GM19239 (cell line): Measurements from ENCODE around the gene UVSSA.
"Not testable (repeated sequence)": the region's sequence is repeated elsewhere in the genome, so short reads cannot be mapped to it uniquely, and the experiment has no call there.

Experiments
- DNase-seq: peaks from one replicate; pipeline ENCODE4 v3.0.0; 2011; ENCODE audit warnings: low spot score; ENCODE audit not compliant: insufficient read length
- FAIRE-seq: peaks from 2 replicates; lab custom pipeline; 2011; peaks lifted over from hg19 to GRCh38; lab: Jason Lieb, UNC

UVSSA gene

DNA sequence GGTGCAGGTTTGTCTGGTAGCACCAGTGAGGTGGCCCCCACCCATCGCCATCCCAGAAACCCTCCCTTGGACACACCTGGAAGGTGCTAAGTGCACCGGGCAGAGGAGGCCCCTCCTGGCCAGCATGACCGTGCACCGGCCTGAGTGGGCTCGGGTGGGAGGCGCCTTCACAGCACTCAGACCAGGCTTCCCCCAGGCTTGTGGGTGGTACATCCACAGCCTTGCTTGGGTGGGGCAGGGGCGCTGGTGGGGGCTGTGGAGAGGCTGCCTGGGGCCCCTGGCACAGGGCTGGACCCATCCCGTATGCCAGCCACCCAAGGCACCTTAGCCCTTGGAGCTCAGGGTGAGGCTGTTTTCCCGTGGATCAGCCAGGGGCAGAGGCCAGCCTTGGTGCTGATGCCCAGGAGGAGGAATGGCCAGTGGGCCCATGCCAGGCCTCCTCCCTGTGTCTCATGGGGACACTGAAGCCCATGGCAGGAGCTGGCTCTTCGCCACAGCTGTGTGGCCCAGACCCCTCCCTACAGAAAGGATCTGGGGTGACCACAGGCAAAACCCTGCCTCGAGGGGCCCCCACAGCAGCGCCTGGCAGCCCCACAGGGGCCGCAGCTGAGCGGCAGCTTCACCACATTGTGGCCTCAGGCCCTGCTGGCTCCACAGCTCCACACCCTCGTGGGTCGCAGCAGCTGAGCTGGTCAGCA is 37.8 kb downstream of the UVSSA start:
- no peak for DNase-seq
- FAIRE-seq, result no peak

DNA sequence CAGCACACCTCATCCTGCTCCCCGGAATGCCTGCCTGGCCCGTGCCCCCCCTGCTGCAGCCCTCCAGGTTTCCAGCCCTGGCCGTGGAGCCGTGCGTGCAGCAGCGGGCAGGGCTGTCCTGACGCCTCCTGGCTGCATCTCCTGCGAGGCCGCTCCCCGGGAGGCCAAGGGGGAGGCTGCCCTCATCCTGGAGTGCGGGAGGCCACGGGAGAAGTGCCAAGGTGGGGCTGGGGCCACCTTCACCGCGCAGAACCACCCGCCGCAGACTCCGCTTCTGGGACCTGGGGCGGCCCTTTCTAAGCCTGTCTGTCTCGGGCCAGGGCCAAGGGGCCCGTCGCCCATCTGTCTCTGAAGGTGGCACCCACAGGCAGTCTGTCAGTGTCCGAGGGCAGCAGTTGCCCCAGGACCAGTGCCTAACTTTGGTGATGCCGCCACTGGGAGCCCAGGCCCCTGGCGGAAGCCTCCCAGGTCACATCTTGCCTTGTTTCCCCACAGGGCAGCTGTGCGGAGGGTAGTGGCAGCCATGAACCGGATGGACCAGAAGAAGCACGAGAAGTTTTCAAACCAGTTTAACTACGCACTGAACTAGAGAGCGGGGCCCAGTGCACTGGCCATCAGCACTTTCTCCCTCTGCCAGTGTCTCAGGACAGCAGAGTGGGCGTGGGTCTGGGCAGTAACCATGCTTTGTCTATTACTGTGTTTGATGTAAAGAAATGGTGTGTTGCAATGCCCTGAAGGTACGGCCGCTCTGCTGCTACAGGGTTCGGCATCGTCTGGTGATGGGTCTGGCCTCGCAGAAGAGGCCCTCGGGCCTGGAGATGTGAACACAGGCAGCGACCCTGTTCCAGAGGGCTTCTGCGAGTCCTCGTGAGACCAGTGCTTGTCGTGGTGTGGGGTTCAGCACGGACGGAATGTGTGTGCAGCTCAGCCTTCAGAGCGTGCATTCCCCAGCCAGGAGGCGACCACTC is 38.6 kb downstream of the UVSSA start:
- FAIRE-seq, result no peak
- no peak for DNase-seq

DNA sequence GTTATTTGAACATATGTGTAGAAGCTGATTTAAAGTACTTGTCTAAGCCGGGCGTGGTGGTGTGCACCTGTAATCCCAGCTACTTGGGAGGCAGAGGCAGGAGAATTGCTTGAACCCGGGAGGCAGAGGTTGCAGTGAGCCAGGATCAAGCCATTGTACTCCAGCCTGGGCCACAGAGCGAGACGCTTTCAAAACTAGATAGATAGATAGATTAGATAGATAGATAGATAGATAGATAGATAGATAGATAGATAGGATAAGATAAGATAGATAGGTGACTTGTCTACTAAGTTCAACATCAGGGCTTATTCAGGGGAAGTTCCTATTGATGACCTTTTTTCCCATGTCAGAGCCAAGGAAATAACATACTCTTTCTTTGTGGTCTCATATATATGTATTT is 46.4 kb downstream of the UVSSA start:
- not testable (repeated sequence) for DNase-seq, FAIRE-seq

DNA sequence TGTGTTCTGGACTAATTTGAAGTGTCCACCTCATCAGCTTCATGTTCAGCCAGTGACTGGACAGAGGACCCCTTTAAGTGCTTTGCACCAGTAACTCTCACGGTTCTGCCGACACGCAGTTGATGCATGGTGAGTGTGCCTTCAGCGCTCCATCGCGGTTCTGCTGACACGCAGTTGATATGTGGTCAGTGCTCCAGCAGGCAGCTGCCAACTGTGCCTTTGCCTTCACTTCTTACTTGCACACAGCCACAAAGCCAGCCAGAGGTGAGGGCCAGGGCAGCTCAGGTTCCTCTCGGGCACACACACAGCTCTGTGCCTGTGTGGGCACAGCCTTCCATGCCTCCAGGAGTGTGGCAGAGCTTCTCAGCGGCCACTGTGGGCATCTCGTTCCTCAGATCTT is 46.9 kb downstream of the UVSSA start:
- DNase-seq, result no peak
- no peak for FAIRE-seq

DNA sequence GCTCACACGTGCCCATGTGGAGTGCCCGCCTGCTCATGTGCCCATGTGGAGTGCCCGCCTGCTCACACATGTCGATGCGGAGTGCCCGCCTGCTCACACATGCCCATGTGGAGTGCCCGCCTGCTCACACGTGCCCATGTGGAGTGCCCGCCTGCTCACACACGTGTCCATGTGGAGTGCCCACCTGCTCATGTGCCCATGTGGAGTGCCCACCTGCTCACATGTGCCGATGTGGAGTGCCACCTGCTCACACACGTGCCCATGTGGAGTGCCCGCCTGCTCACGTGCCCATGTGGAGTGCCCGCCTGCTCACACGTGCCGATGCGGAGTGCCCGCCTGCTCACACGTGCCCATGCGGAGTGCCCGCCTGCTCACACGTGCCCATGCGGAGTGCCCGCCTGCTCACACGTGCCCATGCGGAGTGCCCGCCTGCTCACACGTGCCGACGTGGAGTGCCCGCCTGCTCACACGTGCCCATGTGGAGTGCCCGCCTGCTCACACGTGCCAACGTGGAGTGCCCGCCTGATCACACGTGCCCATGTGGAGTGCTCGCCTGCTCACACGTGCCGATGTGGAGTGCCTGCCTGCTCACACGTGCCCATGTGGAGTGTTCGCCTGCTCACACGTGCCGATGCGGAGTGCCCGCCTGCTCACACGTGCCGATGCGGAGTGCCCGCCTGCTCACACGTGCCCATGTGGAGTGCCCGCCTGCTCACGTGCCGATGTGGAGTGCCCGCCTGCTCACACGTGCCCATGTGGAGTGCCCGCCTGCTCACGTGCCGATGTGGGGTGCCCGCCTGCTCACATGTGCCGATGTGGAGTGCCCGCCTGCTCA is 47.8 kb downstream of the UVSSA start:
- DNase-seq, FAIRE-seq: not testable (repeated sequence)

DNA sequence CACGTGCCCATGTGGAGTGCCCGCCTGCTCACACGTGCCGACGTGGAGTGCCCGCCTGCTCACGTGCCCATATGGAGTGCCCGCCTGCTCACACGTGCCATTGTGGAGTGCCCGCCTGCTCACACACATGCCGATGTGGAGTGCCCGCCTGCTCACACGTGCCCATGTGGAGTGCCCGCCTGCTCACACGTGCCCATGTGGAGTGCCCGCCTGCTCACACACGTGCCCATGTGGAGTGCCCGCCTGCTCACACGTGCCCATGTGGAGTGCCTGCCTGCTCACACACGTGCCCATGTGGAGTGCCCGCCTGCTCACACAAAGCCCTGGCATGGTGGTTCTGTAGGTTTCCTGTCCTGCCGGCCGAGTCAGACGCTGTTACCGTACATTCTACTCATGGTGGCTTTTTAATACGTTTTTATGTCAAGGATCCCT is 48.4 kb downstream of the UVSSA start:
- not testable (repeated sequence) for DNase-seq, FAIRE-seq

DNA sequence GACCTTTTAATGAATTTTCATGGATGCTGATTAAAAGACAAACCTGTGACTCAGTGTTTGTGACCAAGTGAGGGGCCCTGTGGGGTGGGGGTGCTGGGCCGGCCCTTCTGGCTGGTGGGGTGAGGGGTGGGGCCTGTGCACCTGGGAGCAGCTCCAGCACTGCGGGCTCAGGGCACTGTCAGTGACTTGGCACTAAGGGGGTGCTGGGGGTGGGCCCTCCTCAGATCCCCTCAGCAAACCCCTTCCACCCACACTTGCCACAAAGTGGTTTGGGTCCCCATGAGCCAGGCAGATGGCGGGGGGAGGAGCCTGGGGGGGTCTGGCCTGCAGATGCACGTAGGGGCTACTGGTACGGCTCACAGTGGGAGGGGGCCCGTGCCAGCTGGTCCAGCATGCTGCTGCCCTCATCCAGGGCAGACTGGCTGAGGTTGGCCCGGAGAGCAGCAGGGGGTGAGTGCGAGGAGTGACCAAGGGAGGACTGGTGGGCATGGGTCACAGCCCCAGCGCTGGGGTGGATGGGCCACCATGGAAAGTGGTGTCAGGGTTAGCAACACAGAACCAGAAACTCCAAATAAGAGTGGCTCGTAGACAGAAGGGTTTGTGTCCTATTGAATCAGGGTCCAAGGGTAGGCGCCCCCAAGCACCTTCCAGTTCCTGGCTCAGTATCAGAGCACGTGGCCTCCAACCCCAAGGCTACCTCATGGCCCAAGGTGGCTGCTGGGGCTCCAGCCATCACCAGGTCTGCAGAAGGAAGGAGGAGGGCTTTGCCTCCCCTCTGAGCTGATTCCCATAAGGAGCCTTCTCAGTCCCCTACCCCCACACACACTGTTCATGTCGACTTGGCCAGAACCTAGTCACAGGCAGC is 49.2 kb downstream of the UVSSA start:
- FAIRE-seq, result no peak

DNA sequence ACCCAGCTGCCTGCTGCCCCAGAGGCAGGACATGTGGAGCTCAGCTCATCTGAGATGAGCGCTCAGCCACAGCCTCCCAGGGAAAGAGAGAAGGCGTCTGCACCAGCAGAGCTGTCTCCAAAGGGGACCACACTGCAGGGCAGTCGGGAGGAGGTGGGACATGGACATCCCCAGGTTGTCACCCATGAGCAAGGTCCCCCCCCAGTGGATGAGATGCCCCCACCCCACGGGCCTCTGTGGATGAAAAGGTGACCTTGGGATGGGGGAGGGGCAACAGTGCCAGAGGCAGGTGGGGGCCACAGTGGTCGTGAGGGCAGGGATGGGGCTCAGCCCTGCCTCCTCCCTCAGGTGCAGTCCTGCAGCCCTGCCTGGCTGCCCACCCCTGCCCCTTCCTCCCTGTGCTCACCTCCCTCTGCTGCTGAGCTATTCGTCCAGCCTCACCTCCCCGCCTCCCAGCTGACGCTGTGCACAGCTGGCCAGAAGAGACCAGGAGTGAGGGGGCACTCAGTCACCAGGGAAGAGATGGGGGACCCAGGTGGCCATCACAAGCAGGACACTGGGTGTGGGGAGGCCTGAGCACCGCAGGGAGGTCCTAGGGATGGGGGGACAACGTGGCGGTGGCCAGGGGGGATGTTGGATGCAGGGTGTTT is 49.9 kb downstream of the UVSSA start:
- DNase-seq (no peak), FAIRE-seq (no peak)

More for the DNA sequence above, 49.2 kb downstream of the UVSSA start:
- DNase-seq, result no peak

DNA sequence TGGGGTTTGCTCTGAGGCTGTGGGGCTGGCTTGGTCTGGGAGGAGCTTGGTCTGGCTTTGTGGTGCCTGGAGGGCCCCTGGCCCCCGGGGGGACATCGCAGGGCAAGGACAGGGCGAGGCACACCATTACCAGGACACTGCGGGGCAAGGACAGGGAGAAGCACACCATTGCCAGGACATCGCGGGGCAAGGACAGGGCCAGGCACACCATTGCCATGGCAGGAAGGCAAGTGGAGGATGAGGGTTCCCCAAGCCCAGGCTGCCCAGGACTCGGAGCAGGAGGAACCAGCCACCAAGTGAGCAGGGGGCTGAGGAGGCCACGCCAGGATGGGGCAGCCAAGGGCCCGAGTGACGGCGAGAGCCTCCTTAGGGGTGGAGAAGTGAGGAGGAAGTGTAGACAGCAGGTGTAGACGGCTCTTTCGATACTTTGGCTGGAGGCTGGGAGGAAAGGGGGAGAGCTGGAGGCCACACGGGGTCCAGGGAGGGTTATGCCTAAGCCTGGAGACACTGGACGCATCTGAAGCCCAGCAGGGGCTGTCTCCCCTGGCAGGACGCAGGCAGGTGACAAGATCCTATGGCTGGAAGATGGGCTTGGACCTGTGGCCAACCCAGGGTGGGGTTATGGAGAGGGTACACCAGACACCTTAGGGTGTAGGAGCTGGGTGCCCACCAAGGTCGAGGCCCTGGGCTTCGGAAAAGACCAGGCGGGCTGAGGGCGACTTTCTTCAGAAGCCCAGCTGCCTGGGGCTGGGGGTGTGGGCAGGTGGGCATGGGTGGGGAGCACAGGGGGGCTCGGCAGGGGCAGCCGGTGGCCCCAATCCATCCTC is 51.9 kb downstream of the UVSSA start:
- DNase-seq (no peak), FAIRE-seq (no peak)

DNA sequence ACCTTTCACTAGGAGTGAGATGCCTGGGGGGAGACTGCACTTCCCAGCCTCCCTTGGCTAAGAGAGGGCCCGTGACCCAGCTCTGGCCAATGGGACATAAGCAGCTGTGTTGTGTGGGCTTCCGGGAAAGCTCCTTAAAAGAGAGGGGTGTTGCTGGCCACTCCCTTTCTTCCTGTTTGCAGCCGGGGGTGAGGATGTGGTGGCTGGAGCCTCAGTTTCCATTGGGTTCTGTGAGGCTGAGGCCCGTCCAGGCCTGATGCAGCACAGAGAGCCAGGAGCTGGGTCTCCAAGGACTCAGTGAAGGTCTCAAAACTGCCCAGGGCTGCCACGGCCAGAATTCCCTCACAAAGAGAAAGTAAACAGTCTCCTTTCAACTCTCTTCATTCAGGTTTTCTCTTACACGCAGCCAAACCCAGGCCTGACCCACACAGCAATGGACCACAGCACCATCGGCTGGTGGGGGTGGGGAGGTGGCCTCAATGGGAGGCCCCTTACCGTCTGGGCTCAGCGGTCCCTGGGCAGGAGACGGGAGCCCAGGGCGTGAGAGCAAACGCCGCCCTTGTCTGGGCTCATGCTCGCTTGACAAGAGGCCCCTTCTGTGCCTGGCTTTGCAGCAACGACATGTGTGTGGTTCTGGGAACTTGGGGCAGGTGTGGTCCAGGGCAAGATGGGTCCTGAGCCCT is 52.6 kb downstream of the UVSSA start:
- no peak for FAIRE-seq
- DNase-seq, result no peak

DNA sequence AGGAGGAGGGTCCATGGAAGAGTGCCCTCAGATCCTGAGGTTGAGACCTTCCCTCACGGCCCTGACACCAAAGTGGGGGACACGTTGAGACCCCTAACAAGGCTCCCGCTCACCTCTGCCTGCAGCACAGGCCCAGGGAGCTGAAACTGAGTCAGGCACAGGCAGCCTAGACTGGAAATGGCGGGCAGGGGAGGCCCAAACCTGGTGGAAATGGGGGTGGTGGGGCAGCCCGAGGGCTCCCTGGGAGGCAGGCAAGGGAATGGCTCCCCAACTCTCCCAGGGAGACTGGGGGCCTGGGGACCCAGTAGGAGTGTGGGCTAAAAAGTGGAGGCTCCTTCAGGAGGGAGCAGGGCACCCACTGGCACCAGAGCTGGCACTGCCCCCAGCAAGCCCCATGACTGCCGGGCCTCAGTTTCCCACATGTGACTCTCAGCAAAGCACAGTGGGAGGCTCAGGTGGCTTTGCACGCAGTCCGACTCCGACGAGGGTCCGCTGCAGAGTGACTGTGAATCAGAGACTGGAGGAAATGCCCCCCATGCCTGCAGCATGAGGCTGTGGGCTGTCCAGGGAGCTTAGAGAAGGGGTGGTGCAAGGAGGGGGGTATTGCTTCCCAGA is 53.3 kb downstream of the UVSSA start:
- FAIRE-seq, result no peak

DNA sequence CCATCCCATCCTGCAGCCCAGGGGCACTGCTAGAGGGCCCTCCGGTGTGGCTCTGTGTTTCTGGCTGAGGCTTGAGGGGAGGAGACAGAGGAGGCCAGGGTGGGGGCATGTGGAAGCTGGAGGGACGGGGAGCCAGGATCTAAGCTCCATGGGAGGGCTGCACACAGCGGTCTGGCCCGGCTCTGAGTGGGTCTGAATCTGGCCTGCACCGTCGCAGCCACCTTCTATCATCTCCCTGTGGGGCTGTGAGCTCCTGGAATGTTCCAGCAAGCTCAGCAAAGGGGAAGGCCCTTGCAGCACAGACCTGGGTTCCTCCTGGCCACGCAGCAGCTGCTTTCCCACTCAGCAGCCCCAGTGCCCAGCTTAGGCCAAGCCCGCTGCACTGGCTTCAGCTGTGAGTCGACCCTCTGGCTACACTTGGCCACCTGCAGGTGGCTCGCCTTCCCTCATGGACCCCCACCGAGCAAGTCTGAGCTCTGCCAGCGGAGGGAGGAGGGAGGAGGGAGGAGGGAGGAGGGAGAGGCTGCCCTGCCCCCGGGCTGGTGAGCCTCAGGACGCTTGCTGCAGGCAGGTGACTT is 53.9 kb downstream of the UVSSA start:
- FAIRE-seq, result no peak
- no peak for DNase-seq

More for the DNA sequence above, 53.3 kb downstream of the UVSSA start:
- DNase-seq, result no peak

DNA sequence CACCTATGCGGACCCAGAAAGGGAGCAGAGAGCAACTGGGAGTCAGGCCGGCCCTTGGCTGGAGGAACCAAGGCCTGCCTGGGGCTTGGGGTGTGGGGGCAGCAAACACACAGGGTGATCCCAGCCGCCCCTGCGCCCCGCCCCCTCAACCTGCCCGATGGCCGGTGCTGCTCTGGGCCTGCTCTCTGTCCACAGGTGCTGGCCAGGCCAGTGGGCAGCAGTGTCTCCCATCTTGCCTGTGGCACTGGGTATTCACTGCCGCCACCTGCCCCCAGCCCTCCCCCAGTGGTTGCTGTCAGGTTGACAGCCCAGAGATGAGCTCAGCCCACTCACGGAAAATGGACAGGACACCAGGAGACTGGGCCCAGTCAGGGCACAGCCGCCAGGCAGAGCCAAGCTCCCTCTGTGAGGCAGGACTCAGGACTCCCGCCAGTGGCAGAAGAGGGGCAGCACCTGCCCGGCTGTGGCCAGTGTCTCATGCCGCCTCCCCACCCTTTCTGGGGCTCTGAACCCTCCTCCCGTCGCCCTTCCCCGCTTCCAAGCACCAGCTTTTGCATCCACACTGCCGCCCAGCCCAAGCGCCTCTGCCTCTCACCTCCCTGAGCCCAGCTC is 54.5 kb downstream of the UVSSA start:
- no peak for FAIRE-seq
- no peak for DNase-seq

DNA sequence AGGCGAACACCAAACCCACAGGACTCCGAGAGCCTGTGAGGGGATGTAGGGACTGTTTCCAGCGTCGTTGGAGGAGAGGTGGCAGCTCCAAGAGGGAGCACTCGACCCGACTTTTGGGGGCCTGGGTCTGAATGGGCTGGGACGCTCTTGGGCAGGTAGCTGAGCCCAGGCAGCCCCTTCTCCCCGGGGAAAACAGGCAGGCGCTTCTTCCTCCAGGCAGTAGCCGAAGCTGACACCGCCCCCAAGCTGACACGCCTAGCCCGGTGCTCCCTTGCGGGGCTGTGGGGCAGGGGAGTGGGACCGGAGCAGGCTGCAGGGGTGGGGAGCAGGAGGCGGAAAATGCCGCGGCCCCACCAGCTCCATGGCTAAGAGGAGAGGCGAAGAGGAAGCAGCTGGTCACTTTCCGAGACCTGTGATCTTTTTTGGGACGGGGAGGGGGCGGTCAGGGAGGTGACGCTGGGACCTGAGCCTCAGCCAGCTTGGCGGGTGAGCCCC is 55.1 kb downstream of the UVSSA start:
- no peak for DNase-seq
- FAIRE-seq, result no peak

DNA sequence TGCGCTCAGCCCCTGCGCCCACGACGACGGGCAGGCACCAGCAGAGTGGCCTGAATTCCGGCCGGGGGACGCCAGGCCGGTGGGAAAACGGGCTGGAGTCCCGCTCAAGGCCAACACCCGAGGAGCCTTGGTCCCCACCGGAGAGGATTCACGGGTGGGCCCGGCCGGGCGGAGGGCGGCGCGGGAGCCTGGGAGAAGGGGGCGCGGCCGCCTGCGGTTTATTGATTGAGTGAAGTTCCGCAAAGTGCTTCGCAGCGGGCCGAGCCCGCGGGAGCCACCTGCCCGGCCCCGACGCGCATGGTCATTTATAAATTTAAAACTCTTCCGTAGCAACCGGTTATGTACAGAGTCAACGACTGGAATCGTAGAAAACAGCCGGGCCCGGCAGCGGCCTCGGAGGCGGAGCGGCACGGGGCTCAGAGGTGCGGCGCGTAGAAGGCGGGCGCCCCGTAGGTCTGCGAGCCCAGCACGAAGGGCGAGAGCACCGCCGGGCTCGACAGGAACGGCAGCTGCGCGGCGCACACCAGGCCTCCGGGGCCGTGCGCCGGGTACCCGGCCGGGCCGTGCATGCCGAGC is 55.6 kb downstream of the UVSSA start:
- DNase-seq, result no peak
- no peak for FAIRE-seq

DNA sequence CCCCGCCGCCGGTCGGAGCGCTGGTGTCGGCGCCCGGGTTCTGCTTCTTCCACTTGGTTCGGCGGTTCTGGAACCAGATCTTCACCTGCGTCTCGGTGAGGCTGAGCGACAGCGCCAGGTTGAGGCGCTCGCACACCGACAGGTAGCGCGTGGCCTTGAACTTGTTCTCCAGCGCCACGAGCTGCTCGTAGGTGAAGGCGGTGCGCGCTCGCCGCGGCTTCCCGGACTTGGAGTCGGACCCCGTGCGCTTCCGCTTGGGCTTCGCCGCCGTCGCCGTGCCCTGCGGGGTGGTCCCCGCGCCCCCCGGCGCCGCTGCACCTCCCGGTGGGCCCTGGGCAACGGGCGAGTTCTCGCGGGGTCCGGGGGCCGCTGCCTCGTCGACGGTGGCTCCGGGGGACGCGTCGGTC is 56.2 kb downstream of the UVSSA start:
- FAIRE-seq (no peak), DNase-seq (no peak)
